Nephron progenitor cell (in vitro differentiated cells): ENCODE data around the gene NID2.

Experiments used
- DNase-seq: peaks from one replicate; pipeline ENCODE4 v3.0.0; 2021
- H3K27ac Mint-ChIP-seq: 2 replicates; pipeline ENCODE4 v1.8.0; 2021; ENCODE audit warnings: mild to moderate bottlenecking, moderate library complexity, mixed read lengths
- H3K27me3 Mint-ChIP-seq: 2 replicates; pipeline ENCODE4 v1.8.0; 2021; ENCODE audit warnings: mild to moderate bottlenecking, low read depth, mixed read lengths; ENCODE audit not compliant: poor library complexity
- H3K36me3 Mint-ChIP-seq: 2 replicates; pipeline ENCODE4 v1.8.0; 2021; ENCODE audit warnings: low read depth, mixed read lengths
- H3K4me1 Mint-ChIP-seq: 2 replicates; pipeline ENCODE4 v1.8.0; 2021; ENCODE audit warnings: mixed read lengths
- H3K4me3 Mint-ChIP-seq: 2 replicates; pipeline ENCODE4 v1.8.0; 2021; ENCODE audit warnings: mild to moderate bottlenecking, moderate library complexity, mixed read lengths
- H3K9me3 Mint-ChIP-seq: 2 replicates; pipeline ENCODE4 v1.8.0; 2021; ENCODE audit warnings: mild to moderate bottlenecking, moderate library complexity, mixed read lengths
- CTCF ChIP-seq: fragments of 200-600 bp; sonication (generic); IDR thresholded peaks from 2 replicates; pipeline ENCODE4 v1.5.0; 2021; ENCODE audit warnings: antibody characterized with exemption

Gene NID2

GRCh38 chr14:52039124-52039815, 29.6 kb downstream of the NID2 start:
- H3K4me1 Mint-ChIP-seq, result peaks cover 12% of the 10 kb centered on the region
- no peak for DNase-seq
- H3K9me3 Mint-ChIP-seq, result no peaks in the 10 kb centered on the region
- TF ChIP-seq CTCF, result no peak
- H3K4me3 Mint-ChIP-seq, result no peak overlapping the region
- peaks cover 6% of the 10 kb centered on the region for H3K27me3 Mint-ChIP-seq
- peaks cover 67% of the 10 kb centered on the region for H3K36me3 Mint-ChIP-seq
- no peak overlapping the region for H3K27ac Mint-ChIP-seq

- peaks cover 27% of the 10 kb centered on the region for H3K4me1 Mint-ChIP-seq
- peak overlapping the region; percentile 45 for H3K4me3 Mint-ChIP-seq
- H3K36me3 Mint-ChIP-seq, result peaks cover 48% of the 10 kb centered on the region
- no peak for DNase-seq
- no peak for TF ChIP-seq CTCF
- H3K9me3 Mint-ChIP-seq, result no peaks in the 10 kb centered on the region
- no peaks in the 10 kb centered on the region for H3K27me3 Mint-ChIP-seq
- H3K27ac Mint-ChIP-seq, result peak overlapping the region; percentile 86
Observed at GRCh38 chr14:52033101-52033642, 35.7 kb downstream of the NID2 start.

- no peak for DNase-seq
- peaks cover 27% of the 10 kb centered on the region for H3K4me1 Mint-ChIP-seq
- TF ChIP-seq CTCF, result no peak
Observed at GRCh38 chr14:52032204-52032801, 36.6 kb downstream of the NID2 start.

GRCh38 chr14:52031781-52032180, 37.1 kb downstream of the NID2 start:
- Mint-ChIP-seq H3K9me3 (no peaks in the 10 kb centered on the region), H3K27me3 (no peaks in the 10 kb centered on the region), H3K4me1 (peaks cover 27% of the 10 kb centered on the region), H3K36me3 (peaks cover 41% of the 10 kb centered on the region), H3K4me3 (no peak overlapping the region), H3K27ac (peak overlapping the region; percentile 27)
- TF ChIP-seq CTCF, result no peak
- no peak for DNase-seq

More at GRCh38 chr14:52032204-52032801, 36.6 kb downstream of the NID2 start:
- Mint-ChIP-seq H3K27me3 (no peaks in the 10 kb centered on the region), H3K9me3 (no peaks in the 10 kb centered on the region), H3K27ac (peak overlapping the region; percentile 85), H3K36me3 (peaks cover 46% of the 10 kb centered on the region), H3K4me3 (peak overlapping the region; percentile 23)

- no peak overlapping the region for H3K27ac Mint-ChIP-seq
- TF ChIP-seq CTCF, result no peak
- no peak for DNase-seq
- H3K27me3 Mint-ChIP-seq, result no peaks in the 10 kb centered on the region
- peaks cover 27% of the 10 kb centered on the region for H3K4me1 Mint-ChIP-seq
- H3K4me3 Mint-ChIP-seq, result no peak overlapping the region
- H3K9me3 Mint-ChIP-seq, result no peaks in the 10 kb centered on the region
- peaks cover 28% of the 10 kb centered on the region for H3K36me3 Mint-ChIP-seq
Observed at GRCh38 chr14:52029881-52030280, 39.0 kb downstream of the NID2 start.
